GM10266 (cell line): ENCODE measurements around the gene RAD51B.

Experiments used
- DNase-seq: peaks from one replicate; pipeline ENCODE4 v3.0.0; 2012; ENCODE audit errors: extremely low spot score
- TF ChIP-seq, protein P1 (sequence below): IDR thresholded peaks from 2 replicates; pipeline ENCODE4 v1.5.1; 2012; ENCODE audit warnings: mild to moderate bottlenecking, low read depth; ENCODE audit not compliant: control insufficient read depth, insufficient read depth; ENCODE audit errors: missing control alignments

RAD51B gene

GRCh38 chr14:68634874-68635595 lies 815.5 kb downstream of the RAD51B start:
- no peak for DNase-seq
- TF ChIP-seq, protein P1, sequence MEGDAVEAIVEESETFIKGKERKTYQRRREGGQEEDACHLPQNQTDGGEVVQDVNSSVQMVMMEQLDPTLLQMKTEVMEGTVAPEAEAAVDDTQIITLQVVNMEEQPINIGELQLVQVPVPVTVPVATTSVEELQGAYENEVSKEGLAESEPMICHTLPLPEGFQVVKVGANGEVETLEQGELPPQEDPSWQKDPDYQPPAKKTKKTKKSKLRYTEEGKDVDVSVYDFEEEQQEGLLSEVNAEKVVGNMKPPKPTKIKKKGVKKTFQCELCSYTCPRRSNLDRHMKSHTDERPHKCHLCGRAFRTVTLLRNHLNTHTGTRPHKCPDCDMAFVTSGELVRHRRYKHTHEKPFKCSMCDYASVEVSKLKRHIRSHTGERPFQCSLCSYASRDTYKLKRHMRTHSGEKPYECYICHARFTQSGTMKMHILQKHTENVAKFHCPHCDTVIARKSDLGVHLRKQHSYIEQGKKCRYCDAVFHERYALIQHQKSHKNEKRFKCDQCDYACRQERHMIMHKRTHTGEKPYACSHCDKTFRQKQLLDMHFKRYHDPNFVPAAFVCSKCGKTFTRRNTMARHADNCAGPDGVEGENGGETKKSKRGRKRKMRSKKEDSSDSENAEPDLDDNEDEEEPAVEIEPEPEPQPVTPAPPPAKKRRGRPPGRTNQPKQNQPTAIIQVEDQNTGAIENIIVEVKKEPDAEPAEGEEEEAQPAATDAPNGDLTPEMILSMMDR, result no peak

DNA sequence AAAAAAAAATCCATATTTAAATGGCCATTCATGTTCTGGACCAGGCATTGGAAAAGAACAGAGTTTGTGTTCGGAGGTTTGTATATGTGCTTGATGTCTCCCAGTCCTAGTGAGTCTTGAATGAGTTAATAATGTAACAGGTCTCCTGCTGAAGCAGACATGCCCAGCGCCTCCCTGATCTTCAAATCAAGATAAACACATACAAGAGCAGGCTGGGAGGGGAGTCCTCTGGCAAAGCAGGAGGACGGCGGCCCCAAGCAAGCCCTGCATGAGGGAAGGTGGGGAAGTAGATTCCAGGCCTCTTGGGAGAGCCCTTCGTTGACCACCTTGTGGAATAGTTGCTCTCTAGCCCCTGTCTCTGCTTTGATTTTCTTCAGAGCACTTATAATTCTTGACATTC lies 817.0 kb downstream of the RAD51B start:
- DNase-seq, result no peak
- TF ChIP-seq, protein P1, result no peak

- DNase-seq, result no peak
- TF ChIP-seq, protein P1, result no peak
Observed at GRCh38 chr14:68637106-68638021, 817.8 kb downstream of the RAD51B start.

- DNase-seq, result no peak
- TF ChIP-seq, protein P1, result no peak
Observed at GRCh38 chr14:68638141-68638999, 818.8 kb downstream of the RAD51B start.

GRCh38 chr14:68639000-68639757 lies 819.6 kb downstream of the RAD51B start:
- TF ChIP-seq, protein P1, result no peak
- DNase-seq, result no peak

DNA sequence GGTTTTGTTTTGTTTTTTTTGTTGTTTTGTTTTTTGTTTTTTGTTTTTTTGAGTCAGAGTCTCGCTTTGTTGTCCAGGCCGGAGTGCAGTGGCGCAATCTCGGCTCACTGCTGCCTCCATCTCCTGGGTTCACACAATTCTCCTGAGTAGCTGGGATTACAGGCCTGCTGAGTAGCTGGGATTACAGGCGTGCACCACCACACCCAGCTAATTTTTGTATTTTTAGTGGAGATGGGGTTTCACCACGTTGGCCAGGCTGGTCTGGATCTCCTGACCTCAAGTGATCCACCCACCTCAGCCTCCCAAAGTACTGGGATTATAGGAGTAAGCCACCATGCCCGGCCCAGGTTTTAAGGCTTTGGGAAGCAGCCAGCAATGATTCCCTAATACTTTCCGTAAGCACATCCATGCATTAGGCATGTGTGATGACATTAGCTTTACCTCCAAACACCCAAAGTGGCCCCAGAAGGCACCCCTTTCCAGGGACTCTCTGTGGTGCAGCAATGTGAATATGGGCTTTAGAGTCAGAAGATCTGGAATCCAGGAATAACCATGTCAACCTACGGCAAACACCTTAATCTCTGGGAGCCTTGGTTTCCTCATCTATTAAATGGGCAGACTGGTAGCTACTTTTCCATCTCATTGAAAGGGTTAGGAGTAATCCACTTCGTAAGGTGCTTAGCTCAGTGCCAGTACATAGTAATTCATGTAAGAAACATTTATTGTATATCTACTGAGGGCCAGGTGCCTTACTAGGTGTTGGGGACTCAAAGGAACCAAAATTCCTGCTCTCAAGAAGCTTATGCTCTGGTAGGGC lies 820.4 kb downstream of the RAD51B start:
- TF ChIP-seq, protein P1, result no peak
- no peak for DNase-seq
